HG02642 (cell line): ENCODE data around the gene CYFIP2.
"Not testable (repeated sequence)": the region's sequence is repeated elsewhere in the genome, so short reads cannot be mapped to it uniquely, and the experiment has no call there.

ENCODE experiments used
- ATAC-seq: cut with Tn5 transposase; IDR thresholded peaks from one replicate; pipeline ENCODE4 v1.9.1; 2021; ENCODE audit warnings: mild to moderate bottlenecking; ENCODE audit not compliant: unreplicated experiment, poor library complexity

CYFIP2 gene

GRCh38 chr5:157382996-157383800 is 117.3 kb downstream of the CYFIP2 start:
- ATAC-seq: no peak

- no peak for ATAC-seq
Observed at GRCh38 chr5:157384971-157385709, 119.2 kb downstream of the CYFIP2 start.

GRCh38 chr5:157387041-157387563 is 121.2 kb downstream of the CYFIP2 start:
- no peak for ATAC-seq

- no peak for ATAC-seq
Observed at GRCh38 chr5:157387683-157388093, 121.8 kb downstream of the CYFIP2 start.

- no peak for ATAC-seq
Observed at GRCh38 chr5:157388111-157388710, 122.3 kb downstream of the CYFIP2 start.

GRCh38 chr5:157389103-157389502 is 123.2 kb downstream of the CYFIP2 start:
- no peak for ATAC-seq

GRCh38 chr5:157390133-157390532 is 124.2 kb downstream of the CYFIP2 start:
- no peak for ATAC-seq

GRCh38 chr5:157390551-157391297 is 124.8 kb downstream of the CYFIP2 start:
- no peak for ATAC-seq

- no peak for ATAC-seq
Observed at GRCh38 chr5:157398305-157398704, 132.4 kb downstream of the CYFIP2 start.

GRCh38 chr5:157400741-157401495 is 135.0 kb downstream of the CYFIP2 start:
- ATAC-seq: no peak

GRCh38 chr5:157415838-157416237 is 149.9 kb downstream of the CYFIP2 start:
- no peak for ATAC-seq

- ATAC-seq: not testable (repeated sequence)
Observed at GRCh38 chr5:157419521-157419920, 153.6 kb downstream of the CYFIP2 start.

GRCh38 chr5:157429920-157430319 is 164.0 kb downstream of the CYFIP2 start:
- ATAC-seq: not testable (repeated sequence)

- peak; percentile 59 for ATAC-seq
Observed at GRCh38 chr5:157431544-157432200, 165.7 kb downstream of the CYFIP2 start.

GRCh38 chr5:157434096-157434495 is 168.2 kb downstream of the CYFIP2 start:
- ATAC-seq: no peak

GRCh38 chr5:157443041-157443549 is 177.2 kb downstream of the CYFIP2 start:
- ATAC-seq: no peak

GRCh38 chr5:157444224-157444623 is 178.3 kb downstream of the CYFIP2 start:
- ATAC-seq: no peak
